T-cell (primary cell): ENCODE data around the gene PRKX. TPM values are rescaled to one million over a fixed set of nuclear protein-coding genes. Genes with fewer than 3 reads are reported as not detected.
"Not testable (repeated sequence)": the region's sequence is repeated elsewhere in the genome, so short reads cannot be mapped to it uniquely, and the experiment has no call there.

Experiments used
- ATAC-seq, 4 experiments: fragments of 200-7000 bp in 3 of 4; fragments of 150-1000 bp in 1 of 4; cut with Tn5 transposase; replicated peaks in 1 of 4; 1 replicate in 3 of 4; 2 replicates in 1 of 4; pipeline ENCODE4 v1.10.0; 2021; ENCODE audit warnings: moderate library complexity in 3 of 4, mild to moderate bottlenecking in 2 of 4, moderate number of reproducible peaks in 1 of 4
- CTCF ChIA-PET, 2 donors: fragments of 300-600 bp; sonication (Branson Sonifier 250); formaldehyde crosslinking; loops; one replicate each; lab custom pipeline; 2022; ENCODE audit warnings: antibody characterized with exemption in 2 of 2; lab: Charles Lee
- POLR2A ChIA-PET, 2 donors: fragments of 300-600 bp; sonication (Branson Sonifier 250); formaldehyde crosslinking; loops; one replicate each; lab custom pipeline; 2022; ENCODE audit warnings: antibody characterized with exemption in 2 of 2; lab: Charles Lee
- DNase-seq, 35 experiments: peaks; one replicate each; pipeline versions ENCODE4 v3.0.0 to v3.0.0-alpha.2; 2013 to 2023
- H3K27ac ChIP-seq: one replicate; pipeline ENCODE4 v1.5.1; 2013; ENCODE audit warnings: low read length
- H3K27me3 ChIP-seq, 2 experiments: replicated peaks in 1 of 2; 1 replicate in 1 of 2; 2 replicates in 1 of 2; pipeline versions ENCODE4 v1.6.1 to v1.7.0; 2013; ENCODE audit warnings: low read length in 1 of 2, mixed read lengths in 1 of 2; ENCODE audit not compliant: control insufficient read depth in 2 of 2, insufficient read depth in 2 of 2; ENCODE audit errors: extremely low read depth in 1 of 2
- H3K36me3 ChIP-seq, 2 donors: 1 replicate in 1 of 2; 2 replicates in 1 of 2; pipeline versions ENCODE4 v1.6.1 to v1.7.0; 2013; ENCODE audit warnings: low read length in 1 of 2; ENCODE audit not compliant: control insufficient read depth in 2 of 2, insufficient read depth in 1 of 2; ENCODE audit errors: extremely low read depth in 1 of 2
- H3K4me1 ChIP-seq, 2 experiments: 1 replicate in 1 of 2; 2 replicates in 1 of 2; pipeline versions ENCODE4 v1.6.1 to v1.7.0; 2013; ENCODE audit warnings: low read length in 2 of 2, mixed read lengths in 1 of 2; ENCODE audit not compliant: insufficient read depth in 2 of 2, control insufficient read depth in 1 of 2; ENCODE audit errors: extremely low read depth in 1 of 2
- H3K4me3 ChIP-seq, 2 donors: 1 replicate in 1 of 2; 2 replicates in 1 of 2; pipeline versions ENCODE4 v1.5.1 to v1.7.0; 2013; ENCODE audit warnings: mild to moderate bottlenecking in 2 of 2, low read length in 1 of 2, moderate library complexity in 1 of 2; ENCODE audit not compliant: control insufficient read depth in 1 of 2; ENCODE audit errors: extremely low read depth in 1 of 2
- H3K9me3 ChIP-seq: 2 replicates; pipeline ENCODE4 v1.7.0; 2013
- H3K27ac Mint-ChIP-seq, 2 donors: one replicate each; pipeline ENCODE4 v1.8.0; 2020 to 2021; ENCODE audit warnings: mild to moderate bottlenecking in 2 of 2, mixed read lengths in 2 of 2
- H3K27me3 Mint-ChIP-seq, 2 donors: one replicate each; pipeline ENCODE4 v1.8.0; 2021 to 2022; ENCODE audit warnings: mixed read lengths in 2 of 2
- H3K36me3 Mint-ChIP-seq: one replicate; pipeline ENCODE4 v1.8.0; 2021; ENCODE audit warnings: mixed read lengths
- H3K4me1 Mint-ChIP-seq, 3 donors: one replicate each; pipeline ENCODE4 v1.8.0; 2020 to 2022; ENCODE audit warnings: mixed read lengths in 3 of 3, mild to moderate bottlenecking in 1 of 3
- H3K4me3 Mint-ChIP-seq, 3 donors: one replicate each; pipeline ENCODE4 v1.8.0; 2020 to 2022; ENCODE audit warnings: mild to moderate bottlenecking in 3 of 3, mixed read lengths in 3 of 3, moderate library complexity in 3 of 3
- H3K9me3 Mint-ChIP-seq, 3 donors: one replicate each; pipeline ENCODE4 v1.8.0; 2020 to 2022; ENCODE audit warnings: mixed read lengths in 3 of 3
- WGBS: methylation state at CpG from one replicate; pipeline ENCODE4 v1.1.5; 2013; ENCODE audit warnings: missing lambda C conversion rate; ENCODE audit not compliant: insufficient coverage; 5-methylcytosine and 5-hydroxymethylcytosine counted together
- total RNA-seq, 35 experiments: library from RNA in 6 of 35; stranded (reverse) in 6 of 35; fragments of 120-200 nt in 1 of 35; gene quantifications; one replicate each; pipeline versions ENCODE4 v1.2.1 to v1.2.4 and lab custom pipeline; 2013 to 2026

PRKX gene
- total RNA-seq, 5 donors from 2014 or later (not counting 1 experiment from before 2014, with no cell fraction given), result 55.9 to 83.2 (median 63.2) TPM

- H3K27me3 ChIP-seq, result no peaks in the 10 kb centered on the region
- no peaks in the 10 kb centered on the region for H3K27me3 Mint-ChIP-seq
- no peak overlapping the region for H3K4me3 Mint-ChIP-seq
- H3K27ac Mint-ChIP-seq, result peak overlapping the region; percentile 34 to 46
- ChIA-PET POLR2A (interaction anchor here in 1 of 2 donors (0.7 kb wide), 1 partner anchor 14 kb away, joined by 4 read pairs; no protein-coding TSS in a partner anchor), CTCF (no interaction called here)
- H3K27ac ChIP-seq, result no peak overlapping the region
- H3K4me1 Mint-ChIP-seq, result peaks cover 69 to 71% (median 71%) of the 10 kb centered on the region in 3 donors
- ATAC-seq (no peak), DNase-seq (no peak)
- peaks cover 5 to 35% of the 10 kb centered on the region in 2 experiments for H3K4me1 ChIP-seq
- no peak overlapping the region for H3K4me3 ChIP-seq
- no peaks in the 10 kb centered on the region for H3K9me3 Mint-ChIP-seq
- 73% methylated on average over 5 of the region's 9 CpGs for WGBS
- no peaks in the 10 kb centered on the region for H3K36me3 ChIP-seq
- H3K36me3 Mint-ChIP-seq, result peaks cover 8% of the 10 kb centered on the region
- H3K9me3 ChIP-seq, result no peaks in the 10 kb centered on the region
These were observed 16.2 kb downstream of the PRKX start for GRCh38 chrX:3697220-3697684.

DNA sequence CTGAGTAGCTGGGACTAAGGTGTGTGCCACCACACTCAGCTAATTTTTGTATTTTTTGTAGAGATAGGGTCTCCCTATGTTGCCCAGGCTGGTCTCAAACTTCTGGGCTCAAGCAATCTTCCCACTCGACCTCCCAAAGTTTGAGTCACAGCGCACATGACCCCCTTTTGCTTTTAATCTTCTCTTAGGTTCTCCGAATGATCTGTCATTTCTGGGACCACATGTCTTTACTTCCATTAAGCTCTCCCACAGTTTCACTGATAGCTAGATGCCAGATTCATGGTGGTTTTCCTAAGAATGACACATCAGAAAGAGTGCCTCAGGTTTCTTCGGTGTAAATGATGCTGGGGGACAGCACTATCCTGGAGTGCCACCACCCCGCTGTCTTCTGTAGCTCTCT, 17.9 kb downstream of the PRKX start:
- ATAC-seq (no peak), DNase-seq (no peak)
- H3K4me3 Mint-ChIP-seq, result peak overlapping the region in 1 of 3 donors; percentile 6
- peaks cover 9% of the 10 kb centered on the region for H3K36me3 Mint-ChIP-seq
- no peaks in the 10 kb centered on the region for H3K9me3 ChIP-seq
- 82% methylated on average over 2 of the region's 5 CpGs for WGBS
- no peaks in the 10 kb centered on the region for H3K9me3 Mint-ChIP-seq
- ChIA-PET POLR2A (interaction anchor here in 1 of 2 donors (0.7 kb wide), 1 partner anchor 23 kb away, joined by 4 read pairs; no protein-coding TSS in a partner anchor), CTCF (no interaction called here)
- no peaks in the 10 kb centered on the region for H3K27me3 Mint-ChIP-seq
- H3K27ac ChIP-seq, result no peak overlapping the region
- peaks cover 61 to 68% (median 64%) of the 10 kb centered on the region in 3 donors for H3K4me1 Mint-ChIP-seq
- peak overlapping the region; percentile 56 to 59 for H3K27ac Mint-ChIP-seq
- no peaks in the 10 kb centered on the region for H3K27me3 ChIP-seq
- H3K36me3 ChIP-seq, result no peaks in the 10 kb centered on the region
- H3K4me1 ChIP-seq, result peaks cover 2 to 29% of the 10 kb centered on the region in 2 experiments
- H3K4me3 ChIP-seq, result no peak overlapping the region

- Histone ChIP-seq H3K27ac (no peak overlapping the region), H3K4me3 (no peak overlapping the region), H3K4me1 (peaks cover 0 to 11% of the 10 kb centered on the region in 2 experiments), H3K9me3 (no peaks in the 10 kb centered on the region), H3K36me3 (peaks cover 0 to under 1% of the 10 kb centered on the region in 2 donors), H3K27me3 (no peaks in the 10 kb centered on the region)
- H3K36me3 Mint-ChIP-seq, result peaks cover 9% of the 10 kb centered on the region
- POLR2A ChIA-PET, result interaction anchor here in 1 of 2 donors (0.6 kb wide), 1 partner anchor 31 kb away, joined by 9 read pairs; no protein-coding TSS in a partner anchor
- H3K27me3 Mint-ChIP-seq, result no peaks in the 10 kb centered on the region
- WGBS, result 80% methylated on average over 1 of the region's 3 CpGs
- H3K4me1 Mint-ChIP-seq, result peaks cover 42 to 54% (median 53%) of the 10 kb centered on the region in 3 donors
- no peak for ATAC-seq
- CTCF ChIA-PET, result no interaction called here
- no peaks in the 10 kb centered on the region for H3K9me3 Mint-ChIP-seq
- H3K27ac Mint-ChIP-seq, result peak overlapping the region in 1 of 2 donors; percentile 64
- no peak for DNase-seq
- no peak overlapping the region for H3K4me3 Mint-ChIP-seq
These were observed 23.3 kb downstream of the PRKX start for GRCh38 chrX:3690140-3690539.

- POLR2A ChIA-PET, H3K27ac ChIP-seq, H3K9me3 Mint-ChIP-seq, DNase-seq, H3K36me3 ChIP-seq, H3K9me3 ChIP-seq, CTCF ChIA-PET, H3K27me3 Mint-ChIP-seq, H3K36me3 Mint-ChIP-seq, H3K4me3 Mint-ChIP-seq, H3K4me3 ChIP-seq, H3K27me3 ChIP-seq, H3K4me1 ChIP-seq, H3K27ac Mint-ChIP-seq, ATAC-seq: not testable (repeated sequence)
- WGBS, result 100% methylated on average over 1 of the region's 7 CpGs
- peaks cover 41 to 48% (median 47%) of the 10 kb centered on the region in 3 donors for H3K4me1 Mint-ChIP-seq
These were observed 30.2 kb downstream of the PRKX start for GRCh38 chrX:3683236-3683635.

GRCh38 chrX:3680459-3680858, 33.0 kb downstream of the PRKX start:
- CTCF ChIA-PET, result no interaction called here

GRCh38 chrX:3679669-3680068, 33.8 kb downstream of the PRKX start:
- DNase-seq (no peak), ATAC-seq (no peak)
- peaks cover 0 to 4% of the 10 kb centered on the region in 2 donors for H3K36me3 ChIP-seq
- 100% methylated on average over 1 of the region's 4 CpGs for WGBS
- Mint-ChIP-seq H3K9me3 (no peaks in the 10 kb centered on the region), H3K4me3 (no peak overlapping the region), H3K4me1 (peaks cover 38 to 44% (median 42%) of the 10 kb centered on the region in 3 donors), H3K36me3 (peaks cover 10% of the 10 kb centered on the region), H3K27ac (peak overlapping the region; percentile 27 to 63), H3K27me3 (no peaks in the 10 kb centered on the region)
- H3K27me3 ChIP-seq, result no peaks in the 10 kb centered on the region
- ChIA-PET CTCF (no interaction called here), POLR2A (no interaction called here)
- H3K4me3 ChIP-seq, result no peak overlapping the region
- H3K27ac ChIP-seq, result no peak overlapping the region
- H3K4me1 ChIP-seq, result peaks cover 0 to 6% of the 10 kb centered on the region in 2 experiments
- H3K9me3 ChIP-seq, result no peaks in the 10 kb centered on the region

More at GRCh38 chrX:3680459-3680858, 33.0 kb downstream of the PRKX start:
- no peak overlapping the region for H3K4me3 ChIP-seq
- Mint-ChIP-seq H3K9me3 (no peaks in the 10 kb centered on the region), H3K4me3 (no peak overlapping the region), H3K27ac (no peak overlapping the region), H3K27me3 (no peaks in the 10 kb centered on the region), H3K36me3 (peaks cover 10% of the 10 kb centered on the region), H3K4me1 (peaks cover 43 to 48% (median 44%) of the 10 kb centered on the region in 3 donors)
- ATAC-seq, result no peak
- no peaks in the 10 kb centered on the region for H3K9me3 ChIP-seq
- no peak for DNase-seq
- no peaks in the 10 kb centered on the region for H3K27me3 ChIP-seq
- peaks cover 0 to 10% of the 10 kb centered on the region in 2 donors for H3K36me3 ChIP-seq
- POLR2A ChIA-PET, result no interaction called here
- peaks cover 0 to 6% of the 10 kb centered on the region in 2 experiments for H3K4me1 ChIP-seq
- WGBS, result 100% methylated on average over 1 of the region's 7 CpGs
- H3K27ac ChIP-seq, result no peak overlapping the region
